GM12878 (cell line): ENCODE results near the gene KRTAP2-1. TPM values are rescaled to one million over a fixed set of nuclear protein-coding genes. Genes with fewer than 3 reads are reported as not detected.
A peak's percentile ranks its signal among the peaks of the same experiment; 100 is the strongest.

Source experiments
- ATAC-seq: fragments of 200-7000 bp; cut with Tn5 transposase; 3 replicates; pipeline ENCODE4 v1.9.1; 2020; ENCODE audit warnings: mild to moderate bottlenecking, moderate library complexity
- BruUV-seq: library from RNA; stranded (reverse); fragments of 400-500 nt; replicated peaks from 2 replicates; lab custom pipeline; 2021; lab: Mats Ljungman, UMichigan
- CTCF ChIA-PET: fragments of 300-600 bp; sonication (Branson Sonifier 250); formaldehyde crosslinking; extraction: SDS; loops from one replicate; lab custom pipeline; 2021; ENCODE audit warnings: inconsistent platforms; lab: Yijun Ruan, JAX
- POLR2A ChIA-PET: fragments of 350-600 bp; formaldehyde crosslinking; extraction: SDS; loops from one replicate; lab custom pipeline; 2021; ENCODE audit warnings: inconsistent platforms; lab: Charles Lee
- RAD21 ChIA-PET: fragments of 300-600 bp; sonication (Branson Sonifier 250); formaldehyde crosslinking; loops from one replicate; lab custom pipeline; 2023; ENCODE audit warnings: antibody characterized with exemption; ENCODE audit not compliant: unreplicated experiment; lab: Charles Lee
- SMC1A ChIA-PET: fragments of 300-600 bp; sonication (Branson Sonifier 250); formaldehyde crosslinking; loops from one replicate; lab custom pipeline; 2023; ENCODE audit not compliant: unreplicated experiment, uncharacterized antibody; lab: Charles Lee
- DNase-seq: peaks from one replicate; pipeline ENCODE4 v3.0.0-alpha.2; 2011; ENCODE audit warnings: low read depth, low spot score
- FAIRE-seq: peaks from 3 replicates; lab custom pipeline; 2011; peaks lifted over from hg19 to GRCh38; lab: Jason Lieb, UNC
- H2AFZ ChIP-seq: 2 replicates; pipeline ENCODE4 v1.6.0; 2011; ENCODE audit warnings: low read depth, low read length, control low read depth; ENCODE audit not compliant: control insufficient read depth
- H3K27ac ChIP-seq: 2 replicates; pipeline ENCODE4 v1.5.1; 2011; ENCODE audit warnings: control low read depth; ENCODE audit not compliant: control insufficient read depth, insufficient read depth
- H3K27me3 ChIP-seq, 2 experiments: replicated peaks in 1 of 2; 2 replicates each; pipeline versions ENCODE4 v1.6.0 to v1.6.1; 2011; ENCODE audit warnings: low read length in 1 of 2; ENCODE audit not compliant: control insufficient read depth in 2 of 2, insufficient read depth in 2 of 2
- H3K36me3 ChIP-seq, 2 experiments: 2 replicates each; pipeline ENCODE4 v1.5.1; 2011; ENCODE audit warnings: low read length in 1 of 2; ENCODE audit not compliant: control insufficient read depth in 2 of 2, insufficient read depth in 2 of 2
- H3K4me1 ChIP-seq: 2 replicates; pipeline ENCODE4 v1.6.1; 2011; ENCODE audit warnings: mild to moderate bottlenecking, low read length, moderate library complexity, mixed read lengths; ENCODE audit not compliant: control insufficient read depth, insufficient read depth
- H3K4me2 ChIP-seq: 2 replicates; pipeline ENCODE4 v1.6.0; 2011; ENCODE audit warnings: control low read depth; ENCODE audit not compliant: control insufficient read depth, insufficient read depth
- H3K4me3 ChIP-seq: fragments of 200-600 bp; sonication (generic); 2 replicates; pipeline ENCODE4 v1.5.1; 2016
- H3K79me2 ChIP-seq: 2 replicates; pipeline ENCODE4 v1.6.0; 2011; ENCODE audit warnings: low read length; ENCODE audit not compliant: control insufficient read depth, insufficient read depth
- H3K9ac ChIP-seq: 2 replicates; pipeline ENCODE4 v1.8.0; 2011; ENCODE audit warnings: low read length, control low read depth, mixed read lengths; ENCODE audit not compliant: control insufficient read depth, insufficient read depth
- H3K9me3 ChIP-seq: replicated peaks from 3 replicates; pipeline ENCODE4 v1.5.1; 2011; ENCODE audit warnings: mild to moderate bottlenecking, low read length; ENCODE audit not compliant: control insufficient read depth, insufficient read depth
- H4K20me1 ChIP-seq: 2 replicates; pipeline ENCODE4 v1.6.0; 2011; ENCODE audit not compliant: control insufficient read depth, insufficient read depth
- CEBPZ ChIP-seq: fragments of 150-350 bp; IDR thresholded peaks from 2 replicates; pipeline ENCODE4 v1.6.1; 2016; ENCODE audit warnings: low read depth, low read length
- FOXK2 ChIP-seq: fragments of 450-650 bp; IDR thresholded peaks from 2 replicates; pipeline ENCODE4 v1.6.1; 2017; ENCODE audit warnings: mild to moderate bottlenecking, moderate library complexity
- NR2F1 ChIP-seq: fragments of 450-650 bp; conservative IDR thresholded peaks from 2 replicates; pipeline ENCODE4 v1.6.1; 2017; ENCODE audit warnings: mild to moderate bottlenecking
- RUNX3 ChIP-seq: IDR thresholded peaks from 2 replicates; pipeline ENCODE4 v1.6.1; 2012; ENCODE audit warnings: low read length, inconsistent platforms
- SPI1 ChIP-seq: IDR thresholded peaks from 2 replicates; pipeline ENCODE4 v1.6.1; 2011; ENCODE audit warnings: low read depth, mild to moderate bottlenecking, low read length, moderate library complexity, borderline replicate concordance; ENCODE audit not compliant: insufficient read depth
- WGBS: methylation state at CpG from one replicate; pipeline ENCODE4 v1.1.6; 2016; ENCODE audit warnings: low lambda C conversion rate; ENCODE audit not compliant: insufficient replicate concordance, insufficient coverage; ENCODE audit errors: missing lambda C conversion rate; 5-methylcytosine and 5-hydroxymethylcytosine counted together
- in situ Hi-C: fragments of 300-500 bp; cut with MboI; formaldehyde crosslinking; loops from 9 replicates; pipeline ENCODE4 v1.14.3; 2018; ENCODE audit warnings: mixed read lengths
- intact Hi-C: fragments of 100-400 bp; cut with micrococcal nuclease; formaldehyde crosslinking; loops from one replicate; pipeline ENCODE4 v1.14.2; 2022; ENCODE audit not compliant: unreplicated experiment
- polyA plus RNA-seq, 11 experiments: library from polyadenylated mRNA; depleted of rRNA in 4 of 11; unstranded in 6 of 11; stranded (reverse) in 5 of 11; fragments of >200 nt; fragmentation: Nextera tagmentation in 4 of 11; fragmentation: Illumina TruSeq in 1 of 11; extraction: Ambion mirVana in 4 of 11; extraction: Trizol in 1 of 11; gene quantifications; 1 replicate in 1 of 11; 2 replicates in 10 of 11; pipeline versions ENCODE4 v1.2.1 to v1.2.3, GENCODE V29; 2011 to 2016; ENCODE audit warnings: inconsistent platforms in 2 of 11, missing spikeins in 2 of 11, low read depth in 1 of 11
- total RNA-seq, 4 experiments: library from RNA; depleted of rRNA in 3 of 4; stranded (reverse); fragments of >200 nt in 3 of 4; fragmentation: Illumina TruSeq in 1 of 4; extraction: Trizol in 1 of 4; gene quantifications; 2 replicates each; pipeline versions ENCODE4 v1.2.1 to v1.2.3, GENCODE V29; 2013 to 2021

The KRTAP2-1 gene
- total and polyA plus RNA-seq, 10 of the 15 experiments (the other 5 are each of a cell fraction or from before 2014, with no cell fraction given) = not detected

GRCh38 chr17:41049110-41049509 lies 2.0 kb upstream of the KRTAP2-1 start:
- Histone ChIP-seq H3K4me3 (no peak overlapping the region), H3K9ac (no peak overlapping the region), H3K79me2 (no peaks in the 10 kb centered on the region), H4K20me1 (no peaks in the 10 kb centered on the region), H3K27me3 (no peaks in the 10 kb centered on the region; a peak in 1 of 4 replicates), H3K4me2 (no peak overlapping the region), H3K4me1 (no peaks in the 10 kb centered on the region), H3K27ac (no peak overlapping the region), H2AFZ (no peak overlapping the region), H3K9me3 (no peaks in the 10 kb centered on the region), H3K36me3 (no peaks in the 10 kb centered on the region)
- no peak for DNase-seq
- ATAC-seq = peak; percentile 59
- POLR2A ChIA-PET = no interaction called here
- SMC1A ChIA-PET = no interaction called here
- intact Hi-C loops (no loop called here), in situ Hi-C loops (no loop called here)
- 2% methylated on average over 2 of the region's 2 CpGs for WGBS
- RAD21 ChIA-PET = no interaction called here
- BruUV-seq = no TSS peak
- FAIRE-seq = peak; percentile 38
- CTCF ChIA-PET = no interaction called here
- TF ChIP-seq SPI1 (no peak), FOXK2 (no peak), RUNX3 (peak; percentile 44), NR2F1 (peak; percentile 63), CEBPZ (no peak)
